A549 treated with Mapracorat at 1 μM for 4 hours (cell line): ENCODE measurements around the gene HBP1. TPM values are rescaled to one million over a fixed set of nuclear protein-coding genes. Genes with fewer than 3 reads are reported as not detected.

Source experiments
- total RNA-seq: library from RNA; stranded (reverse); fragments of 200-300 nt; extraction: Qiagen RNA extraction; gene quantifications from 5 replicates; pipeline ENCODE4 v1.2.3, GENCODE V29; 2022

Gene HBP1
- total RNA-seq: 14.2 to 22.2 TPM (median 20.4 TPM) in 5 replicates

GRCh38 chr7:107168233-107169119 lies at the start of gene HBP1:
TSS of gene HBP1 (plus strand) at chr7:107169003. CDS start at chr7:107179894, 10,891 bp downstream.

Other genes with a start within 250 kb of the HBP1 start
- 2.6 to 3.2 TPM (median 3.0 TPM) in 5 replicates for gene PRKAR2B, start 124.3 kb upstream of the HBP1 start, total RNA-seq